LNCAP (cell line): Measurements from ENCODE around the gene ATXN7L1.

Source experiments
- TF ChIP-seq, protein P1 (sequence below): fragments of 450-650 bp; IDR thresholded peaks from 2 replicates; pipeline ENCODE4 v1.5.1; 2017; ENCODE audit warnings: mild to moderate bottlenecking

ATXN7L1 gene

DNA sequence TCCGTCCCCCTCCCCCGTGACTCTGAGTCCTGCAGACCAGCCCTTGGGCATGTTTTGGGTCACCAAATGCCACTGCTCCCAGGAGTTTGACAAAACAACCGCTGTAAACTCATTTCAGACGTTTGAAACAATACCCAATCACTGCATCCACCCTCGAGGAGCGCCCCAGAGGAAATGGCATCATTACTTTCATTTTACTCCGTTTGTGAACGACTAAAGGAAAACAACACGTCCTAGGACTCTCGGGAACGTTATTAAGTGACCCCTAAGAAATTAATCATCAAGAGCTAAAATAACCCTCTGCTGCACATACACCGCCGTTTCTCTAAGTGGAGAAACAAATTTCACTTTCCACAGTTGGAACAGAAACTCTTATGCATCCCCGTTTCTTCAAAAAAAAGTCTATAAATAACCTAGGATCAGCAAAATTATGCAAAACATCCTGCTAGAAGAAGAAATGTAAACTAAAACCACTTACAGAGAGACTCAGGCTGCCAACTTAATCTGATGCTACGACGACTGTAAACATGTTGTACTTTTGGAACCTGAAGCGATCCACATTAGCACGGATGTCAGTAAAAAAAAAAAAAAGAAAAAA is 185.2 kb downstream of the ATXN7L1 start:
- TF ChIP-seq, protein P1, sequence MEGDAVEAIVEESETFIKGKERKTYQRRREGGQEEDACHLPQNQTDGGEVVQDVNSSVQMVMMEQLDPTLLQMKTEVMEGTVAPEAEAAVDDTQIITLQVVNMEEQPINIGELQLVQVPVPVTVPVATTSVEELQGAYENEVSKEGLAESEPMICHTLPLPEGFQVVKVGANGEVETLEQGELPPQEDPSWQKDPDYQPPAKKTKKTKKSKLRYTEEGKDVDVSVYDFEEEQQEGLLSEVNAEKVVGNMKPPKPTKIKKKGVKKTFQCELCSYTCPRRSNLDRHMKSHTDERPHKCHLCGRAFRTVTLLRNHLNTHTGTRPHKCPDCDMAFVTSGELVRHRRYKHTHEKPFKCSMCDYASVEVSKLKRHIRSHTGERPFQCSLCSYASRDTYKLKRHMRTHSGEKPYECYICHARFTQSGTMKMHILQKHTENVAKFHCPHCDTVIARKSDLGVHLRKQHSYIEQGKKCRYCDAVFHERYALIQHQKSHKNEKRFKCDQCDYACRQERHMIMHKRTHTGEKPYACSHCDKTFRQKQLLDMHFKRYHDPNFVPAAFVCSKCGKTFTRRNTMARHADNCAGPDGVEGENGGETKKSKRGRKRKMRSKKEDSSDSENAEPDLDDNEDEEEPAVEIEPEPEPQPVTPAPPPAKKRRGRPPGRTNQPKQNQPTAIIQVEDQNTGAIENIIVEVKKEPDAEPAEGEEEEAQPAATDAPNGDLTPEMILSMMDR, result no peak

- TF ChIP-seq, protein P1, result no peak
These were observed 186.0 kb downstream of the ATXN7L1 start for GRCh38 chr7:105690325-105690945.

GRCh38 chr7:105689067-105689819 is 187.2 kb downstream of the ATXN7L1 start:
- TF ChIP-seq, protein P1, result no peak

GRCh38 chr7:105688617-105689016 is 187.8 kb downstream of the ATXN7L1 start:
- TF ChIP-seq, protein P1, result no peak

DNA sequence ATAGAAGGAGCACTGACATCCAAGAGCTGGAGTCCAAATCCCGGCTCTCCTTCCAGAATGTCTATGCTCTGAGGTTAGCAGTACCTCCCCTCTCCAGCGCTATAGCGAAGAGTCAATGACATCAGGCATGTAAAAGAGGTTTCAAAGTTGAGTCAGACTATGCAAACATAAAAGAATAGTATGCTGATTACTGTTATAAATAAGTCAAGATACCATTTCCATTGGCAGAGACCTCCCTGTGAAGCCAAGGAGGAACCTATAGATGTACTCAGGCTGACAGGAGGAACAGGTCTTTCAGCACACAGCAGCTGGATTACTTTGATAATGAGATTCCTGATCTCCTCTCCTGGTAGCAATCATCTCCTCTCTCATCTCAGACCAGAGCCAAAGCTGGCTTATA is 191.2 kb downstream of the ATXN7L1 start:
- TF ChIP-seq, protein P1, result no peak

DNA sequence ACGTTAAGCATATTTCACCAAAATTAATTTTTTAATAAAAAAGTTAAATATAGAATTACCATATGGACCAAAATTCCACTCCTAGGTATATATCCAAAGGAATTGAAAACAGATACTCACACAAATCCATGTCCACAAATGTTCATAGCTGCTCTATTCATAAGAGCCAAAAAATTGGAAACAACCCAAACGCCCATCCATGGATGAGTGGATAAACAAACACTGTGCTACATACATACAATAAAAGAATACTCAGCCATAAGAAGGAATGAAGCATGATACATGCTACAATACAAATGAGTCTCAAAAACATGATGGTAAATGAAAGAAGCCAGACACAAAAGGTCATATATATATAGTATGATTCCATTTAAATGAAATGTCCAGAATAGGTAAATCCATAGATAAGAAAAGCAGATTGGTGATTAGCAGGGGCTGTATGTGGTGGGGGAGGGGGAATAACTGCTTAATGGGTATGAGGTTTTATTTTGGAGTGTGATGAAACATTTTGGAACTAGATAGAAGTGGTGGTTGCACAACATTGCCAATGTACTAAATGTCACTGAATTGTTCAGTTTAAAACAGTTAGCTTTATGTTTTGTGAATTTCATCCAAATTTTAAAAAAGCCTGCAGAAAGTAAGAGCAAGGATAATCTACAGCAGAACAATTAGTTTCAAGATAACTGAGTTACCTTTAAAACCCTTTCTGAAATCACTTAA is 193.9 kb downstream of the ATXN7L1 start:
- TF ChIP-seq, protein P1, result no peak

DNA sequence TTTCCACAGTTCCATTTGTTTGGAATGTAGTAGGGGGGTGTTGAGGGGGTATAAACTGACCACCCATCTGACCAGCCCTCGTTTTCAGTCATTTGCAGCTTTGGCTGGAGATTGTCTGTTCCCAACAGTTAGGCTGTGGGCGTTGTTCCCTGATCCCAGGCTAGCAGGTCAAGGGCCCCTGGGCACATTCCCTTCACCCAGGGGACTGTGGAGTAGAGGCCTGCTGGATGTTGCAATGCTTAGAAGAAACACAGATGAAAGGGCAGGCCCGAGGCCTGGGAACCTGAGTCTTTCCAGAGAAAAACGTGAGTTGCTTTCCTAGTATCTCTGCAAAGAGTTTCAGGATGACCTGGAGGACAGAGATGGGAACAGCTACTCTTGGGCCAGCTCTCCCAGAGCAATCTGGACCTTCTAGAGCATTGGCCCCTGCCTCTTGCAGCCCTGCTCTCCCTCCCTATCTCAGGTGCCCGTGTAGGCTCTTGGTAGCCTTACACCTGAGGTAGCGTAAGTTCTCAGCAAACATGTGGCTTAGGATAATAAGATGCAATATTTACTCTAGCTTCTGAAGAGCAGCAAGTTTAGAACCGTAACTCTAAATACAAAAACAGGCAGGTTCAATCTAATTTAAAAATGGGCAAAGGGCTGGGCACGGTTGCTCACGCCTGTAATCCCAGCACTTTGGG is 195.8 kb downstream of the ATXN7L1 start:
- TF ChIP-seq, protein P1, result no peak
